Stimulated activated memory B cell treated with anti-CD40 and anti-IgM and Interleukin-4, amounts not matched to agents 10 μg/mL and 1 μg/mL and 100 μg/mL, for 72 hours (primary cell): ENCODE data around the gene RARRES1.
A peak's percentile ranks its signal among the peaks of the same experiment; 100 is the strongest.

ENCODE experiments used
- ATAC-seq: fragments of 150-1000 bp; cut with Tn5 transposase; 2 replicates; pipeline ENCODE4 v1.10.0; 2021
- H3K27ac Mint-ChIP-seq: one replicate; pipeline ENCODE4 v1.8.0; 2022; ENCODE audit warnings: mild to moderate bottlenecking, mixed read lengths
- H3K27me3 Mint-ChIP-seq: one replicate; pipeline ENCODE4 v1.8.0; 2022; ENCODE audit warnings: mixed read lengths
- H3K36me3 Mint-ChIP-seq: one replicate; pipeline ENCODE4 v1.8.0; 2022; ENCODE audit warnings: mixed read lengths
- H3K4me1 Mint-ChIP-seq: one replicate; pipeline ENCODE4 v1.8.0; 2022; ENCODE audit warnings: mixed read lengths
- H3K4me3 Mint-ChIP-seq: one replicate; pipeline ENCODE4 v1.8.0; 2022; ENCODE audit warnings: mild to moderate bottlenecking, moderate library complexity, mixed read lengths
- H3K9me3 Mint-ChIP-seq: one replicate; pipeline ENCODE4 v1.8.0; 2022; ENCODE audit warnings: mixed read lengths

The RARRES1 gene

GRCh38 chr3:158747417-158747816, 15.2 kb upstream of the RARRES1 start:
- Mint-ChIP-seq H3K4me3 (no peak overlapping the region), H3K9me3 (no peaks in the 10 kb centered on the region), H3K27ac (no peak overlapping the region), H3K36me3 (peaks cover 34% of the 10 kb centered on the region), H3K4me1 (peaks cover 10% of the 10 kb centered on the region), H3K27me3 (no peaks in the 10 kb centered on the region)
- no peak for ATAC-seq

GRCh38 chr3:158745551-158745950, 13.3 kb upstream of the RARRES1 start:
- no peaks in the 10 kb centered on the region for H3K9me3 Mint-ChIP-seq
- H3K27ac Mint-ChIP-seq: no peak overlapping the region
- peaks cover 40% of the 10 kb centered on the region for H3K36me3 Mint-ChIP-seq
- H3K4me1 Mint-ChIP-seq: peaks cover 10% of the 10 kb centered on the region
- no peaks in the 10 kb centered on the region for H3K27me3 Mint-ChIP-seq
- no peak overlapping the region for H3K4me3 Mint-ChIP-seq
- ATAC-seq: no peak

- Mint-ChIP-seq H3K9me3 (no peaks in the 10 kb centered on the region), H3K36me3 (peaks cover 39% of the 10 kb centered on the region), H3K27me3 (no peaks in the 10 kb centered on the region), H3K4me1 (peaks cover 10% of the 10 kb centered on the region), H3K4me3 (no peak overlapping the region), H3K27ac (no peak overlapping the region)
- no peak for ATAC-seq
These were observed 12.5 kb upstream of the RARRES1 start for GRCh38 chr3:158744567-158745288.

GRCh38 chr3:158743664-158744566, 11.7 kb upstream of the RARRES1 start:
- Mint-ChIP-seq H3K27ac (no peak overlapping the region), H3K4me1 (peaks cover 10% of the 10 kb centered on the region), H3K4me3 (no peak overlapping the region), H3K36me3 (peaks cover 31% of the 10 kb centered on the region), H3K9me3 (no peaks in the 10 kb centered on the region), H3K27me3 (no peaks in the 10 kb centered on the region)
- ATAC-seq: no peak

- Mint-ChIP-seq H3K4me3 (no peak overlapping the region), H3K9me3 (no peaks in the 10 kb centered on the region), H3K27ac (no peak overlapping the region), H3K27me3 (no peaks in the 10 kb centered on the region), H3K36me3 (peaks cover 33% of the 10 kb centered on the region), H3K4me1 (peaks cover 10% of the 10 kb centered on the region)
- no peak for ATAC-seq
These were observed 10.8 kb upstream of the RARRES1 start for GRCh38 chr3:158742871-158743663.

- H3K4me3 Mint-ChIP-seq: no peak overlapping the region
- no peaks in the 10 kb centered on the region for H3K4me1 Mint-ChIP-seq
- H3K27ac Mint-ChIP-seq: no peak overlapping the region
- peaks cover 44% of the 10 kb centered on the region for H3K36me3 Mint-ChIP-seq
- H3K9me3 Mint-ChIP-seq: peaks cover 6% of the 10 kb centered on the region
- no peaks in the 10 kb centered on the region for H3K27me3 Mint-ChIP-seq
- ATAC-seq: no peak
These were observed 7.4 kb upstream of the RARRES1 start for GRCh38 chr3:158739661-158740060.

- Mint-ChIP-seq H3K36me3 (peaks cover 39% of the 10 kb centered on the region), H3K9me3 (peaks cover 6% of the 10 kb centered on the region), H3K27me3 (no peaks in the 10 kb centered on the region), H3K4me3 (no peak overlapping the region), H3K4me1 (no peaks in the 10 kb centered on the region), H3K27ac (no peak overlapping the region)
- ATAC-seq: no peak
These were observed 6.8 kb upstream of the RARRES1 start for GRCh38 chr3:158739078-158739477.

GRCh38 chr3:158738653-158739052, 6.4 kb upstream of the RARRES1 start:
- no peak overlapping the region for H3K4me3 Mint-ChIP-seq
- no peaks in the 10 kb centered on the region for H3K4me1 Mint-ChIP-seq
- ATAC-seq: no peak
- H3K36me3 Mint-ChIP-seq: peaks cover 39% of the 10 kb centered on the region
- no peak overlapping the region for H3K27ac Mint-ChIP-seq
- H3K9me3 Mint-ChIP-seq: peaks cover 6% of the 10 kb centered on the region
- H3K27me3 Mint-ChIP-seq: no peaks in the 10 kb centered on the region

GRCh38 chr3:158737976-158738615, 5.8 kb upstream of the RARRES1 start:
- Mint-ChIP-seq H3K36me3 (peaks cover 36% of the 10 kb centered on the region), H3K4me3 (no peak overlapping the region), H3K9me3 (peaks cover 6% of the 10 kb centered on the region), H3K4me1 (no peaks in the 10 kb centered on the region), H3K27me3 (no peaks in the 10 kb centered on the region), H3K27ac (no peak overlapping the region)
- no peak for ATAC-seq

GRCh38 chr3:158737410-158737809, 5.2 kb upstream of the RARRES1 start:
- Mint-ChIP-seq H3K27me3 (no peaks in the 10 kb centered on the region), H3K27ac (no peak overlapping the region), H3K9me3 (peaks cover 6% of the 10 kb centered on the region), H3K36me3 (peaks cover 32% of the 10 kb centered on the region), H3K4me1 (no peaks in the 10 kb centered on the region), H3K4me3 (no peak overlapping the region)
- no peak for ATAC-seq

- Mint-ChIP-seq H3K27ac (no peak overlapping the region), H3K36me3 (peaks cover 25% of the 10 kb centered on the region), H3K4me1 (peaks cover 6% of the 10 kb centered on the region), H3K4me3 (no peak overlapping the region), H3K9me3 (peaks cover 6% of the 10 kb centered on the region), H3K27me3 (no peaks in the 10 kb centered on the region)
- ATAC-seq: no peak
These were observed 3.2 kb upstream of the RARRES1 start for GRCh38 chr3:158735296-158736033.

GRCh38 chr3:158733656-158734055, 1.4 kb upstream of the RARRES1 start:
- Mint-ChIP-seq H3K4me1 (peaks cover 6% of the 10 kb centered on the region), H3K4me3 (no peak overlapping the region)

GRCh38 chr3:158732856-158733200, 571 bp upstream of the RARRES1 start:
- Mint-ChIP-seq H3K36me3 (peaks cover 20% of the 10 kb centered on the region), H3K4me3 (no peak overlapping the region), H3K27ac (no peak overlapping the region), H3K27me3 (no peaks in the 10 kb centered on the region), H3K9me3 (peaks cover 6% of the 10 kb centered on the region), H3K4me1 (peaks cover 11% of the 10 kb centered on the region)
- no peak for ATAC-seq

More at GRCh38 chr3:158733656-158734055, 1.4 kb upstream of the RARRES1 start:
- Mint-ChIP-seq H3K36me3 (peaks cover 24% of the 10 kb centered on the region), H3K27me3 (no peaks in the 10 kb centered on the region), H3K9me3 (peaks cover 6% of the 10 kb centered on the region), H3K27ac (no peak overlapping the region)
- no peak for ATAC-seq

- peaks cover 16% of the 10 kb centered on the region for H3K4me1 Mint-ChIP-seq
- H3K27me3 Mint-ChIP-seq: no peaks in the 10 kb centered on the region
- peaks cover 6% of the 10 kb centered on the region for H3K9me3 Mint-ChIP-seq
These were observed 771 bp downstream of the RARRES1 start for GRCh38 chr3:158731486-158731885.

More at GRCh38 chr3:158731486-158731885, 771 bp downstream of the RARRES1 start:
- H3K4me3 Mint-ChIP-seq: peak overlapping the region; percentile 73
- H3K36me3 Mint-ChIP-seq: peaks cover 13% of the 10 kb centered on the region
- H3K27ac Mint-ChIP-seq: no peak overlapping the region
- ATAC-seq: no peak
